GM19023 (cell line): ENCODE measurements around the gene AQP1.

Experiments
- ATAC-seq: cut with Tn5 transposase; IDR thresholded peaks from one replicate; pipeline ENCODE4 v1.9.1; 2021; ENCODE audit warnings: mild to moderate bottlenecking, moderate library complexity; ENCODE audit not compliant: unreplicated experiment

Gene AQP1

GRCh38 chr7:30911561-30911969 lies at the start of gene AQP1:
Gene AQP1 (plus strand): TSS chr7:30911853. CDS start chr7:30911910, 57 bp downstream.
- no peak for ATAC-seq

- no peak for ATAC-seq
Measured at GRCh38 chr7:30862995-30863705, 48.5 kb upstream of the AQP1 start.

- no peak for ATAC-seq
Measured at GRCh38 chr7:30863706-30864035, 48.0 kb upstream of the AQP1 start.

- no peak for ATAC-seq
Measured at GRCh38 chr7:30864101-30864500, 47.6 kb upstream of the AQP1 start.

GRCh38 chr7:30865076-30865475 lies 46.6 kb upstream of the AQP1 start:
- no peak for ATAC-seq

- no peak for ATAC-seq
Measured at GRCh38 chr7:30865821-30866220, 45.8 kb upstream of the AQP1 start.

- ATAC-seq: no peak
Measured at GRCh38 chr7:30866939-30867338, 44.7 kb upstream of the AQP1 start.

- ATAC-seq: no peak
Measured at GRCh38 chr7:30867483-30867882, 44.2 kb upstream of the AQP1 start.

GRCh38 chr7:30869794-30870611 lies 41.6 kb upstream of the AQP1 start:
- ATAC-seq: no peak

GRCh38 chr7:30870821-30871518 lies 40.7 kb upstream of the AQP1 start:
- ATAC-seq: no peak

- no peak for ATAC-seq
Measured at GRCh38 chr7:30871655-30872054, 40.0 kb upstream of the AQP1 start.

- no peak for ATAC-seq
Measured at GRCh38 chr7:30873207-30873606, 38.4 kb upstream of the AQP1 start.

GRCh38 chr7:30873656-30874055 lies 38.0 kb upstream of the AQP1 start:
- no peak for ATAC-seq

GRCh38 chr7:30874656-30875302 lies 36.9 kb upstream of the AQP1 start:
- ATAC-seq: no peak

GRCh38 chr7:30877015-30877769 lies 34.5 kb upstream of the AQP1 start:
- no peak for ATAC-seq

GRCh38 chr7:30877993-30878392 lies 33.7 kb upstream of the AQP1 start:
- ATAC-seq: no peak

- no peak for ATAC-seq
Measured at GRCh38 chr7:30879139-30880124, 32.2 kb upstream of the AQP1 start.

GRCh38 chr7:30880125-30880720 lies 31.4 kb upstream of the AQP1 start:
- no peak for ATAC-seq

- no peak for ATAC-seq
Measured at GRCh38 chr7:30880941-30881340, 30.7 kb upstream of the AQP1 start.
